CD14-positive monocyte (primary cell): Measurements from ENCODE around the gene OCEL1. TPM values are rescaled to one million over a fixed set of nuclear protein-coding genes. Genes with fewer than 3 reads are reported as not detected.
A peak's percentile ranks its signal among the peaks of the same experiment; 100 is the strongest.

Experiments used
- DNase-seq, 3 donors: peaks; one replicate each; pipeline ENCODE4 v3.0.0-alpha.2; 2011 to 2022
- H2AFZ ChIP-seq: 2 replicates; pipeline ENCODE4 v1.6.0; 2012; ENCODE audit warnings: mild to moderate bottlenecking, low read depth, low read length, inconsistent platforms; ENCODE audit not compliant: insufficient read depth, poor library complexity, severe bottlenecking
- H3K27ac ChIP-seq, 2 donors: 1 replicate in 1 of 2; 2 replicates in 1 of 2; pipeline ENCODE4 v1.5.1; 2012 to 2013; ENCODE audit warnings: low read length in 2 of 2, control low read depth in 1 of 2, inconsistent platforms in 1 of 2, low read depth in 1 of 2, mild to moderate bottlenecking in 1 of 2
- H3K27me3 ChIP-seq, 2 donors: one replicate each; pipeline versions ENCODE4 v1.6.0 to v1.6.1; 2011 to 2013; ENCODE audit warnings: low read length in 2 of 2; ENCODE audit not compliant: control insufficient read depth in 2 of 2, insufficient read depth in 2 of 2
- H3K36me3 ChIP-seq, 2 donors: replicated peaks in 1 of 2; 1 replicate in 1 of 2; 2 replicates in 1 of 2; pipeline versions ENCODE4 v1.5.1 to v1.6.1; 2012 to 2013; ENCODE audit warnings: low read length in 2 of 2, control low read depth in 1 of 2, inconsistent platforms in 1 of 2, mild to moderate bottlenecking in 1 of 2; ENCODE audit not compliant: insufficient read depth in 2 of 2, control insufficient read depth in 1 of 2
- H3K4me1 ChIP-seq, 2 donors: 1 replicate in 1 of 2; 2 replicates in 1 of 2; pipeline versions ENCODE4 v1.5.1 to v1.6.1; 2012 to 2013; ENCODE audit warnings: low read length in 2 of 2, control low read depth in 1 of 2, inconsistent platforms in 1 of 2, mild to moderate bottlenecking in 1 of 2, moderate library complexity in 1 of 2; ENCODE audit not compliant: insufficient read depth in 2 of 2, control insufficient read depth in 1 of 2
- H3K4me2 ChIP-seq: replicated peaks from 2 replicates; pipeline ENCODE3; 2012; ENCODE audit warnings: low read length, moderate library complexity, mild to moderate bottlenecking; ENCODE audit not compliant: poor library complexity, severe bottlenecking; ENCODE audit errors: extremely low read depth
- H3K4me3 ChIP-seq, 3 experiments: fragments of 200-600 bp in 1 of 3; sonication (generic) in 1 of 3; replicated peaks in 1 of 3; 1 replicate in 2 of 3; 2 replicates in 1 of 3; pipeline ENCODE4 v1.5.1; 2011 to 2013; ENCODE audit warnings: low read length in 3 of 3, mild to moderate bottlenecking in 3 of 3, control low read depth in 2 of 3, low read depth in 2 of 3, inconsistent platforms in 1 of 3, moderate library complexity in 1 of 3
- H3K79me2 ChIP-seq: 2 replicates; pipeline ENCODE4 v1.6.0; 2012; ENCODE audit warnings: mild to moderate bottlenecking, control low read depth, inconsistent platforms, low read length, moderate library complexity; ENCODE audit not compliant: insufficient read depth
- H3K9ac ChIP-seq: 2 replicates; pipeline ENCODE4 v1.6.0; 2017; ENCODE audit warnings: low read length, mild to moderate bottlenecking; ENCODE audit not compliant: insufficient read depth, poor library complexity, severe bottlenecking
- H3K9me3 ChIP-seq, 2 donors: replicated peaks in 1 of 2; 1 replicate in 1 of 2; 2 replicates in 1 of 2; pipeline versions ENCODE4 v1.5.1 to v1.6.1; 2012 to 2013; ENCODE audit warnings: low read length in 2 of 2, control low read depth in 1 of 2; ENCODE audit not compliant: control insufficient read depth in 1 of 2, insufficient read depth in 1 of 2
- H4K20me1 ChIP-seq: 2 replicates; pipeline ENCODE4 v1.6.0; 2012; ENCODE audit warnings: mild to moderate bottlenecking, low read length, control low read depth, moderate library complexity; ENCODE audit not compliant: insufficient read depth
- H3K27ac Mint-ChIP-seq, 7 donors: one replicate each; pipeline ENCODE4 v1.8.0; 2020; ENCODE audit warnings: mild to moderate bottlenecking in 7 of 7, mixed read lengths in 7 of 7, moderate library complexity in 6 of 7, inconsistent platforms in 2 of 7
- H3K27me3 Mint-ChIP-seq, 3 donors: one replicate each; pipeline ENCODE4 v1.8.0; 2021 to 2022; ENCODE audit warnings: low read depth in 3 of 3, mild to moderate bottlenecking in 3 of 3, mixed read lengths in 3 of 3, moderate library complexity in 3 of 3, inconsistent platforms in 1 of 3
- H3K36me3 Mint-ChIP-seq, 2 donors: one replicate each; pipeline ENCODE4 v1.8.0; 2020; ENCODE audit warnings: mixed read lengths in 2 of 2, inconsistent platforms in 1 of 2, mild to moderate bottlenecking in 1 of 2
- H3K4me1 Mint-ChIP-seq: one replicate; pipeline ENCODE4 v1.8.0; 2020; ENCODE audit warnings: mild to moderate bottlenecking, mixed read lengths
- H3K4me3 Mint-ChIP-seq, 2 donors: one replicate each; pipeline ENCODE4 v1.8.0; 2020; ENCODE audit warnings: mild to moderate bottlenecking in 2 of 2, mixed read lengths in 2 of 2, moderate library complexity in 1 of 2
- H3K9me3 Mint-ChIP-seq, 7 donors: one replicate each; pipeline ENCODE4 v1.8.0; 2020 to 2022; ENCODE audit warnings: mixed read lengths in 7 of 7, mild to moderate bottlenecking in 6 of 7, moderate library complexity in 6 of 7, inconsistent platforms in 2 of 7
- WGBS: methylation state at CpG from one replicate; pipeline ENCODE4 v1.1.5; 2013; ENCODE audit warnings: missing lambda C conversion rate; ENCODE audit not compliant: insufficient coverage; 5-methylcytosine and 5-hydroxymethylcytosine counted together
- intact Hi-C, 2 donors: fragments of 100-400 bp; cut with micrococcal nuclease; formaldehyde crosslinking; loops; one replicate each; pipeline versions ENCODE4 v1.15.0 to v1.15.1; 2023
- polyA plus RNA-seq, 3 donors: library from polyadenylated mRNA; depleted of rRNA in 1 of 3; unstranded in 2 of 3; stranded (reverse) in 1 of 3; fragments of 300-500 nt in 2 of 3; fragments of >200 nt in 1 of 3; fragmentation: Illumina TruSeq in 2 of 3; gene quantifications; 1 replicate in 2 of 3; 2 replicates in 1 of 3; pipeline ENCODE4 v1.2.3, GENCODE V29; 2012 to 2021
- TF ChIP-seq, protein P1 (sequence below): fragments of 200-600 bp; IDR thresholded peaks from one replicate; pipeline ENCODE4 v1.8.0; 2022; ENCODE audit warnings: antibody characterized with exemption, mild to moderate bottlenecking

OCEL1 gene
- polyA plus RNA-seq, 3 donors, result 31.8 to 59.9 (median 57.6) TPM

DNA sequence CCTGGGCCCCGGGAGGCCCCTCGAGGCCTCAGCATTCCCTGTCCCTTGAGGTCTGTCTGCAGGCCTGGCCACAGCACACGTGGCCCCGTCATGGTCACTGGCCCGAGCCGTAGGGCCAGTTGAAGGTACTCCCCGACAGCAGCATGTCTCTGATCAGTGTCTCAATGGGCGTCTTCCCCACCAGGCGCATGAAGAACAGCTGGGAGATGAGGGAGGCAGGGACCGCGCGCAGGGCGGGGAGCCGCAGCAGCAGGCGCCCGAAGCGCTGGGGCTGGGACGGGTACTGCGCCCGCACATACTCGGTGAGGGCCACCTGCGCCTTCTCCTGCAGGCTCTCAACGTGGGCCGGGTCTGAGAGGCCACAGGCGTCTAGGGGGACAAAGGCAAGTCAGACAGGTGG is 6.2 kb downstream of the OCEL1 start:
- Histone ChIP-seq H3K36me3 (peaks cover 8 to 41% of the 10 kb centered on the region in 2 donors), H3K4me1 (peaks cover 14 to 25% of the 10 kb centered on the region in 2 donors), H3K27me3 (no peaks in the 10 kb centered on the region), H3K9ac (no peak overlapping the region), H3K4me2 (no peak overlapping the region), H3K27ac (no peak overlapping the region), H2AFZ (no peak overlapping the region), H4K20me1 (peaks cover 24% of the 10 kb centered on the region), H3K9me3 (no peaks in the 10 kb centered on the region), H3K4me3 (no peak overlapping the region), H3K79me2 (peaks cover 8% of the 10 kb centered on the region)
- 100% methylated on average over 17 of the region's 25 CpGs for WGBS
- TF ChIP-seq, protein P1, sequence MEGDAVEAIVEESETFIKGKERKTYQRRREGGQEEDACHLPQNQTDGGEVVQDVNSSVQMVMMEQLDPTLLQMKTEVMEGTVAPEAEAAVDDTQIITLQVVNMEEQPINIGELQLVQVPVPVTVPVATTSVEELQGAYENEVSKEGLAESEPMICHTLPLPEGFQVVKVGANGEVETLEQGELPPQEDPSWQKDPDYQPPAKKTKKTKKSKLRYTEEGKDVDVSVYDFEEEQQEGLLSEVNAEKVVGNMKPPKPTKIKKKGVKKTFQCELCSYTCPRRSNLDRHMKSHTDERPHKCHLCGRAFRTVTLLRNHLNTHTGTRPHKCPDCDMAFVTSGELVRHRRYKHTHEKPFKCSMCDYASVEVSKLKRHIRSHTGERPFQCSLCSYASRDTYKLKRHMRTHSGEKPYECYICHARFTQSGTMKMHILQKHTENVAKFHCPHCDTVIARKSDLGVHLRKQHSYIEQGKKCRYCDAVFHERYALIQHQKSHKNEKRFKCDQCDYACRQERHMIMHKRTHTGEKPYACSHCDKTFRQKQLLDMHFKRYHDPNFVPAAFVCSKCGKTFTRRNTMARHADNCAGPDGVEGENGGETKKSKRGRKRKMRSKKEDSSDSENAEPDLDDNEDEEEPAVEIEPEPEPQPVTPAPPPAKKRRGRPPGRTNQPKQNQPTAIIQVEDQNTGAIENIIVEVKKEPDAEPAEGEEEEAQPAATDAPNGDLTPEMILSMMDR, result no peak
- Mint-ChIP-seq H3K36me3 (peaks cover 21 to 51% of the 10 kb centered on the region in 2 donors), H3K27ac (no peak overlapping the region), H3K27me3 (peaks cover 0 to 3% (median 2%) of the 10 kb centered on the region in 3 donors), H3K4me3 (no peak overlapping the region), H3K9me3 (peaks cover 0 to 1% (median 0%) of the 10 kb centered on the region in 7 donors), H3K4me1 (peaks cover 18% of the 10 kb centered on the region)
- intact Hi-C loops, result no loop called here
- DNase-seq, result no peak

DNA sequence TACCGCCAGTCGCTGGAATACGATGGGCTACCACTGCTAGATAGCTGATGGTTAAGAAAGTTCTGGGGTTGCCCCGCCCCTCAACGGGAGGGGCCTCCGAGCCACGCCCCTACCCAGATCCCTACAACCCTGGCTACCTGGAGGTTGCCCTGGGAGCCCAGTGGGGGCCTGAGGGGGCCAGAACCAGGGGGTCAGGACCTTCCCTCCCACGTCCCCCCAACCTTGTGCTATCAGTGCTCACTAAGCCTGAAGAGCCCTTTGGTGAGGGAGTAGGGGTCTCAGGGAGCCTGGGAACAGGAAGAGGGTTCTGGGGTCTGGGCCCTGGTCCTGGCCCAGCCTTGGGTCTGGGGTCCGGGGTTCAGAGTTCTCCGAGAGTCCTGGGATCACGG is 8.9 kb downstream of the OCEL1 start:
- no peak overlapping the region for H3K27ac ChIP-seq
- H3K36me3 ChIP-seq, result peaks cover 3 to 30% of the 10 kb centered on the region in 2 donors
- Mint-ChIP-seq H3K36me3 (peaks cover 15 to 37% of the 10 kb centered on the region in 2 donors), H3K27ac (no peak overlapping the region), H3K27me3 (peaks cover 0 to 4% (median 1%) of the 10 kb centered on the region in 3 donors), H3K4me3 (peak overlapping the region; percentile 74 to 79), H3K4me1 (peaks cover 14% of the 10 kb centered on the region), H3K9me3 (peaks cover 0 to 1% (median 0%) of the 10 kb centered on the region in 7 donors)
- no peaks in the 10 kb centered on the region for H3K9me3 ChIP-seq
- WGBS, result 4% methylated on average over 3 of the region's 11 CpGs
- peak overlapping the region; percentile 47 to 81 (median 55) for H3K4me3 ChIP-seq
- peak overlapping the region; percentile 99 for H3K4me2 ChIP-seq
- peak in 1 of 3 donors; percentile 43 for DNase-seq
- peaks cover 14 to 24% of the 10 kb centered on the region in 2 donors for H3K4me1 ChIP-seq
- H3K9ac ChIP-seq, result peak overlapping the region; percentile 58
- H3K27me3 ChIP-seq, result no peaks in the 10 kb centered on the region
- peak overlapping the region; percentile 82 for H2AFZ ChIP-seq
- intact Hi-C loops, result loop anchor here in 1 of 2 donors (5.0 kb wide), 1 partner anchor 33 kb away; no protein-coding TSS in a partner anchor
- peaks cover 15% of the 10 kb centered on the region for H4K20me1 ChIP-seq
- TF ChIP-seq, protein P1, result no peak
- peaks cover 8% of the 10 kb centered on the region for H3K79me2 ChIP-seq
